Neural cell (in vitro differentiated cells): ENCODE data around the gene DLGAP4. TPM values are rescaled to one million over a fixed set of nuclear protein-coding genes. Genes with fewer than 3 reads are reported as not detected.

Source experiments
- H2AFZ ChIP-seq: fragments of 200-600, 300-800 bp; sonication (generic), shearing (Covaris generic); 2 replicates; pipeline ENCODE4 v1.6.0; 2014; ENCODE audit warnings: low read depth, mild to moderate bottlenecking, antibody characterized with exemption, low read length, moderate library complexity
- H3F3A ChIP-seq: fragments of 200-600 bp; shearing (Covaris generic); 2 replicates; pipeline ENCODE4 v1.6.1; 2016; ENCODE audit warnings: mild to moderate bottlenecking, moderate library complexity, mixed read lengths, antibody characterized with exemption, low read length; ENCODE audit not compliant: insufficient read depth, poor library complexity, severe bottlenecking
- H3K27ac ChIP-seq: fragments of 200-600, 300-800 bp; sonication (generic), shearing (Covaris generic); 2 replicates; pipeline ENCODE4 v1.5.1; 2014; ENCODE audit warnings: mild to moderate bottlenecking, low read length, moderate library complexity
- H3K27me3 ChIP-seq: fragments of 300-800, 200-600 bp; sonication (generic), shearing (Covaris generic); 2 replicates; pipeline ENCODE4 v1.6.0; 2014; ENCODE audit warnings: mild to moderate bottlenecking, low read depth, low read length, moderate library complexity; ENCODE audit not compliant: insufficient read depth
- H3K36me3 ChIP-seq: fragments of 300-800, 200-600 bp; sonication (generic), shearing (Covaris generic); 2 replicates; pipeline ENCODE4 v1.5.1; 2014; ENCODE audit warnings: mild to moderate bottlenecking, antibody characterized with exemption, low read length, moderate library complexity; ENCODE audit not compliant: insufficient read depth
- H3K4me2 ChIP-seq: fragments of 300-800, 200-600 bp; sonication (generic), shearing (Covaris generic); 2 replicates; pipeline ENCODE4 v1.6.0; 2014; ENCODE audit warnings: mild to moderate bottlenecking, low read length
- H3K4me3 ChIP-seq: fragments of 300-800, 200-600 bp; sonication (generic), shearing (Covaris generic); 2 replicates; pipeline ENCODE4 v1.5.1; 2014; ENCODE audit warnings: mild to moderate bottlenecking, low read length, moderate library complexity
- H3K79me2 ChIP-seq: fragments of 200-600 bp; shearing (Covaris generic); replicated peaks from 2 replicates; pipeline ENCODE4 v1.6.0; 2014; ENCODE audit warnings: mild to moderate bottlenecking, low read length, moderate library complexity; ENCODE audit not compliant: insufficient read depth
- H3K9ac ChIP-seq: fragments of 300-800, 200-600 bp; sonication (generic), shearing (Covaris generic); 2 replicates; pipeline ENCODE4 v1.6.1; 2016; ENCODE audit warnings: mild to moderate bottlenecking, low read length, mixed read lengths
- H3K9me2 ChIP-seq: fragments of 200-600 bp; shearing (Covaris generic); 2 replicates; pipeline ENCODE4 v1.6.1; 2016; ENCODE audit warnings: mild to moderate bottlenecking, low read length, mixed read lengths; ENCODE audit not compliant: insufficient read depth
- H3K9me3 ChIP-seq: fragments of 200-600, 300-800 bp; sonication (generic), shearing (Covaris generic); 2 replicates; pipeline ENCODE4 v1.6.1; 2016; ENCODE audit warnings: mild to moderate bottlenecking, mixed run types, low read length, moderate library complexity, mixed read lengths
- H4K20me1 ChIP-seq: fragments of 200-600 bp; shearing (Covaris generic); 2 replicates; pipeline ENCODE4 v1.6.1; 2016; ENCODE audit warnings: mild to moderate bottlenecking, mixed run types; ENCODE audit not compliant: insufficient read depth
- CTCF ChIP-seq: fragments of 450-650 bp; IDR thresholded peaks from 2 replicates; pipeline ENCODE4 v1.5.1; 2014; ENCODE audit warnings: antibody characterized with exemption, mild to moderate bottlenecking, moderate library complexity; ENCODE audit not compliant: poor library complexity, severe bottlenecking
- EP300 ChIP-seq: fragments of 450-650 bp; conservative IDR thresholded peaks from 2 replicates; pipeline ENCODE4 v1.6.1; 2014; ENCODE audit warnings: antibody characterized with exemption, mild to moderate bottlenecking, moderate library complexity; ENCODE audit not compliant: poor library complexity, severe bottlenecking
- EZH2 ChIP-seq: fragments of 200-600, 300-800 bp; shearing (Covaris generic), sonication (generic); IDR thresholded peaks from 2 replicates; pipeline ENCODE4 v1.6.1; 2014; ENCODE audit warnings: antibody characterized with exemption, low read length, borderline replicate concordance, mild to moderate bottlenecking; ENCODE audit not compliant: insufficient read depth, poor library complexity, severe bottlenecking
- MXI1 ChIP-seq: fragments of 450-650 bp; conservative IDR thresholded peaks from 2 replicates; pipeline ENCODE4 v1.6.1; 2014; ENCODE audit warnings: antibody characterized with exemption, mild to moderate bottlenecking; ENCODE audit not compliant: poor library complexity, severe bottlenecking
- POLR2AphosphoS5 ChIP-seq: IDR thresholded peaks from 2 replicates; pipeline ENCODE4 v1.6.1; 2012
- RAD21 ChIP-seq: fragments of 450-650 bp; conservative IDR thresholded peaks from 2 replicates; pipeline ENCODE4 v1.6.1; 2014; ENCODE audit warnings: antibody characterized with exemption, mild to moderate bottlenecking, moderate library complexity
- SMC3 ChIP-seq: fragments of 450-650 bp; conservative IDR thresholded peaks from 2 replicates; pipeline ENCODE4 v1.6.1; 2014; ENCODE audit warnings: antibody characterized with exemption, mild to moderate bottlenecking, moderate library complexity; ENCODE audit not compliant: poor library complexity
- TAF1 ChIP-seq: IDR thresholded peaks from 2 replicates; pipeline ENCODE4 v1.6.1; 2012; ENCODE audit warnings: low read depth
- polyA plus RNA-seq: library from polyadenylated mRNA; depleted of rRNA; stranded (reverse); fragments of >200 nt; gene quantifications from 2 replicates; pipeline ENCODE4 v1.2.3, GENCODE V29; 2014
- TF ChIP-seq, protein P1 (sequence below): IDR thresholded peaks from 2 replicates; pipeline ENCODE4 v1.6.1; 2012; ENCODE audit warnings: borderline replicate concordance

DLGAP4 gene
- polyA plus RNA-seq, 1 donor from 2014 or later: 31.2 TPM

DNA sequence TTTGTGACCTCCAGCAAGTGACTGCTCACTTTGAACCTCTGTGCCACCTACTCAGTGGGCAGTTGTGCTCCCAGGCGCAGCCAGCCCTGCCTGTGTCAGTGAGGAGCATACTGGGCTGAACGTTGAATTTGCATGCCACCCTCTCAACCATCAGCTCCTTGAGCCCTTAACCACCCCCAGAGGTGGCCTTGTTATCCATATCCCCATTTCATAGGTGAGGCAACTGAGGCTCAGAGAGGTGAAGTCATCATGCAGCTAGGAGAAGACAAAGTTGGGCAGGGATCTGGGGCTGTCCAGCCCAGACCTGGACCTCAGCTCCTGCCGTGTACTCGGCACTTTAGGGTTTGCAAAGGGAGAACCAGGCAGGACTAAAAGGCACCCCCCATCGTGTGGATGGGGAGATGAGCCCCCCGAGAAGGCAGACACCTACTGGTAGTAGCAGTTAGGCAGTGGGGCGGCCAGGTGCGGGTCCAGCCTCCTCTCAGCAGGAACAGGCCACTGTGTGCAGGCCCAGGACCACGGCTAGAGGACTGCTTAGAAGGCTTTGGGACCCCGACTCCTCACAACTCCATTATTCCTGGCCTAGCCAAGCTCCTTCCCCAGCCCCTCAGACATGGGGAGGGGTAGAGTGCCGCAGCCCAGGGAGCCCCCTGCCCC is 134.4 kb downstream of the DLGAP4 start:
- H3K9me3 ChIP-seq: no peaks in the 10 kb centered on the region
- H3K4me2 ChIP-seq: no peak overlapping the region
- no peaks in the 10 kb centered on the region for H3K9me2 ChIP-seq
- H3K9ac ChIP-seq: no peak overlapping the region
- H3K79me2 ChIP-seq: no peaks in the 10 kb centered on the region
- no peaks in the 10 kb centered on the region for H3F3A ChIP-seq
- no peaks in the 10 kb centered on the region for H3K27me3 ChIP-seq
- H3K4me3 ChIP-seq: no peak overlapping the region
- TF ChIP-seq TAF1 (no peak), MXI1 (no peak), CTCF (no peak), EZH2 (no peak), RAD21 (no peak), EP300 (no peak), POLR2AphosphoS5 (no peak), SMC3 (no peak)
- TF ChIP-seq, protein P1, sequence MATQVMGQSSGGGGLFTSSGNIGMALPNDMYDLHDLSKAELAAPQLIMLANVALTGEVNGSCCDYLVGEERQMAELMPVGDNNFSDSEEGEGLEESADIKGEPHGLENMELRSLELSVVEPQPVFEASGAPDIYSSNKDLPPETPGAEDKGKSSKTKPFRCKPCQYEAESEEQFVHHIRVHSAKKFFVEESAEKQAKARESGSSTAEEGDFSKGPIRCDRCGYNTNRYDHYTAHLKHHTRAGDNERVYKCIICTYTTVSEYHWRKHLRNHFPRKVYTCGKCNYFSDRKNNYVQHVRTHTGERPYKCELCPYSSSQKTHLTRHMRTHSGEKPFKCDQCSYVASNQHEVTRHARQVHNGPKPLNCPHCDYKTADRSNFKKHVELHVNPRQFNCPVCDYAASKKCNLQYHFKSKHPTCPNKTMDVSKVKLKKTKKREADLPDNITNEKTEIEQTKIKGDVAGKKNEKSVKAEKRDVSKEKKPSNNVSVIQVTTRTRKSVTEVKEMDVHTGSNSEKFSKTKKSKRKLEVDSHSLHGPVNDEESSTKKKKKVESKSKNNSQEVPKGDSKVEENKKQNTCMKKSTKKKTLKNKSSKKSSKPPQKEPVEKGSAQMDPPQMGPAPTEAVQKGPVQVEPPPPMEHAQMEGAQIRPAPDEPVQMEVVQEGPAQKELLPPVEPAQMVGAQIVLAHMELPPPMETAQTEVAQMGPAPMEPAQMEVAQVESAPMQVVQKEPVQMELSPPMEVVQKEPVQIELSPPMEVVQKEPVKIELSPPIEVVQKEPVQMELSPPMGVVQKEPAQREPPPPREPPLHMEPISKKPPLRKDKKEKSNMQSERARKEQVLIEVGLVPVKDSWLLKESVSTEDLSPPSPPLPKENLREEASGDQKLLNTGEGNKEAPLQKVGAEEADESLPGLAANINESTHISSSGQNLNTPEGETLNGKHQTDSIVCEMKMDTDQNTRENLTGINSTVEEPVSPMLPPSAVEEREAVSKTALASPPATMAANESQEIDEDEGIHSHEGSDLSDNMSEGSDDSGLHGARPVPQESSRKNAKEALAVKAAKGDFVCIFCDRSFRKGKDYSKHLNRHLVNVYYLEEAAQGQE: no peak
- no peaks in the 10 kb centered on the region for H3K36me3 ChIP-seq
- no peaks in the 10 kb centered on the region for H4K20me1 ChIP-seq
- no peak overlapping the region for H2AFZ ChIP-seq
- no peak overlapping the region for H3K27ac ChIP-seq

DNA sequence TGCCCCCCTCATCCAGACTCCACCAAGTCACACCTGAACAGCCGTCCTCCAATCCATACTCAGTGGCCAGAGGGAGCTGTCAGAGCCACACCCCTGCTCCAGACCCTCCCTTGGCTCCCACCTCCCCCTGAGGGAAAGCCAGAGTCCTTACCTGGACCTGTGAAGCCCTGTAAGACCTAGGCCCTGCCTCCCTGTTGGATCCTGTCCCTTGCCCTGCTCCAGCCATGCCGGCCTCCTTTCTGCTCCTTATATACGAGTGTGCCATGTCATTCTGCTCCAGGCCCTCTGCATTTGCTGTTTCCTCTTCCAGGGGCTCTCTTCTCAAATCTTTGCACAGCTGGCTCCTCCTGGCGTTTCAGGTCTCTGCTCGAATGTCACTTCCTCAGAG is 134.9 kb downstream of the DLGAP4 start:
- H3K79me2 ChIP-seq: no peaks in the 10 kb centered on the region
- TF ChIP-seq MXI1 (no peak), CTCF (no peak), TAF1 (no peak), EP300 (no peak), RAD21 (no peak)
- TF ChIP-seq, protein P1: no peak
- H3K4me2 ChIP-seq: no peak overlapping the region

More for the DNA sequence above, 134.9 kb downstream of the DLGAP4 start:
- Histone ChIP-seq H3K9ac (no peak overlapping the region), H2AFZ (no peak overlapping the region), H3K9me3 (no peaks in the 10 kb centered on the region), H3K27ac (no peak overlapping the region), H4K20me1 (no peaks in the 10 kb centered on the region), H3F3A (no peaks in the 10 kb centered on the region), H3K27me3 (no peaks in the 10 kb centered on the region), H3K9me2 (no peaks in the 10 kb centered on the region), H3K4me3 (no peak overlapping the region), H3K36me3 (no peaks in the 10 kb centered on the region)
